Activated CD4-positive, alpha-beta T cell treated with anti-CD3 and anti-CD28 coated beads for 24 hours (primary cell): Measurements from ENCODE around the gene HDAC8.

ENCODE experiments used
- DNase-seq, 2 donors: peaks; one replicate each; pipeline ENCODE4 v3.0.0-alpha.2; 2020; ENCODE audit warnings: low read depth in 2 of 2

HDAC8 gene

DNA sequence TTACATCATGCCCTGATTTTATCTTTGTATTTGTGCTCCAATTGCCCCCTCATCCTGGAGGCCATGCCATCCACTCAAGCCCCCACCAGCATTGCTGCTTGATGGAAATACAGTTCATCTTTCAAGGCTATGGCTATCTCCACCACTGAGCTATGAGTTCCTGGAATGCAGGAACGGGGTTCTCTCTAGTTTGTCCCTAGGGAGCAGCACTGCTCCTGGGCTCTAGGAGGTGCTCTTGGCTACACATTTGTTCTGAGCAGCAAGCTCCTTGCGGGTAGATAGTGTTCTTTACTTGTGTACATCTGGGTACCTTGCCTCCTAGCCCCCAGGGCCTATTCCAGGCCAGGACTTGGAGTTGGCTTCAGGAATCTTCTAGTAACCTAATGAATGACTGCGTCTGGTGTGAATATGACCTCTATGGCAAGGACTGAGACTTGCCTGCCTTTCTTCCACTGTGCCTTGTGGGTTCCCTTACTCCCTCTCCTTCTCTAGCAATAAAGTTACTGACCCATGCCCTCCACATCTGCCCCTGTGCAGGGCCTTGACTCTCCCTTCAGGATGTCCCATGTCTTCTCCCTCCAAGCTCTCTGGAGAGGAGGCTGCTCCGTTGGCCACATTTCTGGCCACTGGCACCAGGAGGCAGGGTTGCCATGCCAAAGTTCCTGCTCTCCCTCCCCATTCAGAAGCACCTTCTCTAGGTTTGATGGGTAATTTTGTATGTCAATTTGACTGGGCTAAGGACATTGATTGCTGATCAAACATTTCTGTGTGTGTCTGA lies 274.5 kb downstream of the HDAC8 start:
- DNase-seq: no peak

DNA sequence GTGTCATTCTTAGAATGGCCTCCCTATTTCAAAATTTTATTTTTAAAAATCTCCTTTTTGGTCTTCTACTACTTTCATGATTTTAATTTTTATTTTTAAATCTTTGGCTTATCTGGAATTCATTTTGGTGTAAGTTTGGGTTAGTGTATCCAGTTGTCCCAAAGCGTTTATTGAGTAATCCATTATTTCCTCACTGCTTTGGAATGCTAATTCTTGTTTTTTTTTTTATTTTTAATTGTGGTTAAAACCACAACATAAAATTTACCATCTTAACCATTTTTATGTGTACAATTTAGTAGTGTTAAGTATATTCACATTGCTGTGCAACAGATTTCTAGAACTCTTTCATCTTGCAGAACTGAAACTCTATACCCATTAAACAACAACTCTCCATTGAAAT lies 275.7 kb downstream of the HDAC8 start:
- no peak for DNase-seq

DNA sequence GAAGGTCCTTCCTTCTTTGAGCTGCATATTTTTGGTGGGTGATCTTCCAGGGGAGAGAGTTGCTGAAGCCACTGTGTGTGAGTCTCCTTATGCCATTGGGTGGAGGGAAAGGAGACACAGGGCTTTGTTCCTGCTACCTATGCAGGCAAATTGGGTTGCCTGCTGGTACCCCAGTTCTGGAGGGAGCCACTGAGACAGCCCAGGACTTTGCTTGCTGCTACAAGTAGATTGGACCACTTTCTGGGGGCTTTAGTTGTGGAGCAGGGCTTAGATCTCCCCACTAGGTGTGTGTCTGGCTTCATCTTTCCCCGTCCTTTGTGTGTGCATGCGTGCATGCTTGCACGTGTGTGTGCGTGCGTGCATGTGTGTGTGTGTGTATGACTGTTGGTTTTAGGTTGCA lies 276.9 kb downstream of the HDAC8 start:
- DNase-seq: no peak

DNA sequence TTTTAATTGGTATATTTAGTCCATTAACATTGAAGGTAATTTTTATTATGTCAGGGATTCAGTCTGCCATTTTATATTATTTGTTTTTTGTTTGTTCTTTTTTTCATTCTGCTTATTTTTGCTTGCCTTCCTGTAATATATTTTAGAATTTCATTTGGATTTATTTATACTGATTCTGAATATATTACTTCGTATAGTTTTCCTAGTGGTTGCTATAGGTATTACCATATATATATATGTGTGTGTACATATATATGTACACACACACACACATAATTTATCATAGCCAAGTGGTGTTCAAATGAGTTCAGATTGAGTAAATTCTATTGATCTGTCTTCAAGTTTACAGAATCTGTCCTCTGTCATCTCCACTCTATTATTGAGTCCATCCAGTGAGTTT lies 278.1 kb downstream of the HDAC8 start:
- no peak for DNase-seq

DNA sequence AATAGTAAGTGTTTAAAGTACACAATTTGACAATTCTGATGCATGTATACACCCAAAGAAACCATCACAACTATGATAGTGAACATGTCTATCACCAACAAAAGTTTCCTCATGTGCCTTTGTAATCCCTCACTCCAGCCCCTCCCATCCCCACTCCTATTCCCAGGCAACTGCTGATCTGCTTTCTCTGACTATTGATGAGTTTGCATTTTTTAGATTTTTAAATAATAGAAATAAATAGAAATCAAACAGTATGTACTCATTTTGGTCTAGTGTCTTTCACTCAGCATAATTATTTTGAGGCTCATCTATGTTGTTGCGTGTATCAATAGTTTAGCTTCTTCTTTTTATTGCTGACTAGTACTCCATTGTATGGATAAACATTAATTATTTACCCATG lies 290.3 kb downstream of the HDAC8 start:
- no peak for DNase-seq

DNA sequence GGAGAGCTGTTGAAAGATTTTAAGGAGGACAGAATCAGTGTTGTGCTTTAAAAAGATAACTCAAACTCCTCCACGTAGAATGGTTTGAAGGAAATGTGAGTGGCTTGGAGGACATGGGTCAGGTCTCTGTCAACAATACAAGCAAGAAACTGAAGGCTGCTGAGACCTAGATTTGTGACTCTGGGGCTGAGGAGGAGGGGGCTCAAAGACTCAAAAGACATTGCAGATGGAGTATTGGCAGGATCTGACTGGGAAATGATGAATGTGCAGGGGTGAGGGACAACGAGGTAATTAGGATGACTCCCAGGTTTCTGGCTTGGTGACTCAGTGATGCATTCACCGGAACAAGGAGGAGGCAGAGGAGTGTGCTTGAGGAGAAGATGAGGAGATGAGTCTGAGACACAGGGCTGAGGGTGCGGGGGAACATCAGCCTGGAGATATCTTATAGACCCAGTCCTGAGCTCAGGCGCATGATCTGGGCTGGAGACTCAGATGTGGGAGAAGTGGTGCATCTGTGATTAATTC lies 292.3 kb downstream of the HDAC8 start:
- no peak for DNase-seq
